ENCODE measurements around the gene FAM149A.

The FAM149A gene

DNA sequence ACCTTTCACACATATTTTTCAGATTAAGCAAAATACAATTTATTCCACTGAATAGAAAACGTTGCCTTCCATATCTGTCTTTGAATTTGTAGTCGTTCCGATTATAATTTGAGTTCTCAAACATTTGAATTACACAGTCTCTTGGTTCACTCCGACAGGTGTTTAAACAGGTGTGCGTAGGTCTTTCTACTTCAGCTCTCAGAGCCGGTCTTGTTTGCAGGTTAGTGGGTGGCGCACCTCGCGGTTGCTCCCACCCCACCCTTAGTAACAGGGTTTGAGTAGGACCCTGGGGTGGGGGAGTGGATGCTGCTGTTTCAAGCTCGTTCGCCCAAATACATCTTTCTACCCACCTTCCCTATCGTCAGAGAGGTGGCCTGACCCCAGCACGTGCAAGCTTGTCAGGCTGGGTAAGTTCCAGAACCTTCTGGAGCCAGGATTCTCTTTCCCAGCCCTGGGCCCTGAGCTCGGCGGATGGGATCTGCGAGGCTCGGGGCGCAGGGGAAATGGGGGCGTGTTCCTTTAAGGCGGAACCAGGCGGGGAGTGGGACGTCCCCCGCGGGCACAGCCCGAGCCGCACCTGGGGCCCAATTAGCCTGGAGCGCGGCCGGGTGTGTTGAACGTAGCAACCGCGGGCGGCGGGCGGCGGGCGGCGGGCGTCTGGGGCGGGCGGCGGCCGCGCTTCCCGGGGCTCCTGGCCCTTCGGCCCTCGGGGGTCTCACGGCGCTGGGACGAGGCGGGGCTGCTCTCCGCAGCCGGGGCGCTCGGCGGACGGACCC, at the start of gene FAM149A:
TSS of gene FAM149A (plus strand) at position 591 of the 776 bp plus-strand sequence.
- DNase-seq, result no peak

DNA sequence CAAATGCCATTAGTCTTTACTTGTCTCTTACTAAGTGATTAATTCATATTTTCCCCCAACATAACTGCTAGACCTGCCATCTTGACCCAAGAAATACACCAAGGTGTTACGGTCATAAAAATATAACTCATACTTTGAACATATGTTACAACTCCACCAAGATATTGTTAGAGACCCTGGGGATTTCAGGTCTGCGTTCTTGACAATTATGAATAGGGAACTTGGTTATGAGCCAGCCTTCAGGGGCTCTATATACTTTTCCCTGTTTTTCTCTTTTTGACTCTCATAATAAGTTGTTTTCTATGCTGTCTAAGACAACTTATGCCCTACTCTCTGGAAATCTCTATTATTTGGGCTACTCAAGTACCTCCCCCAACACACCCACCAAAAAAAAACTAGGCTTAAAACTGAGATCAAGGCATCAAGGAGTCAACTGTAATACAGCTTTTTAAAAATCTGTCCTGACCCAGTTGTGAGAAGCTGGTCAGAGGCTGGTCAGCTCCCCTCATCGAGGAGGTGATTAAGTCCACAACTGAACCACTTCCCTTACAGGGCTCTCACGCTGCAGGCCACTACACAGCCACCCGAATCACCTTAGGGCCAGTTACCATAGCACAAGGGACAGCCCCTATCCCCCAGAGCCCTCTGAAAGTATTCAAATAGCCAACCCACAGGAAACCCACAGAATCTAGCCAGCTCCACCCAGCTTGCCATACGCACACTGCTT, 46.1 kb upstream of the FAM149A start:
- no peak for DNase-seq

DNA sequence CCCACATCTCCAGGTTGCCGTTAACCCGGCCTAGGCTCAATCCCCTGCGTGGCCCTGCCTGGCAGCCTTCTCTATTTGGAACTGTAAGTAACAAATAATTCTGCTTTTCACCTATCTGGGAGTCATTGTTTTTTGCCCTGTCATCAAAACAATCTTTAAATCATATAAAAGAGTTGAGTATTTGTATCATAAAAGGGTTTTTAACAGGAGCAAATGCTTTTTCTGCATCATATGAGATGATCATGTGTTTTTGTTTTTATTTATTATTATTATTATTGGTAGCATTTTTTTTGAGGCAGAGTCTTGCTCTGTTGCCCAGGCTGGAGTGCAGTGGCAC, 45.6 kb upstream of the FAM149A start:
- no peak for DNase-seq

DNA sequence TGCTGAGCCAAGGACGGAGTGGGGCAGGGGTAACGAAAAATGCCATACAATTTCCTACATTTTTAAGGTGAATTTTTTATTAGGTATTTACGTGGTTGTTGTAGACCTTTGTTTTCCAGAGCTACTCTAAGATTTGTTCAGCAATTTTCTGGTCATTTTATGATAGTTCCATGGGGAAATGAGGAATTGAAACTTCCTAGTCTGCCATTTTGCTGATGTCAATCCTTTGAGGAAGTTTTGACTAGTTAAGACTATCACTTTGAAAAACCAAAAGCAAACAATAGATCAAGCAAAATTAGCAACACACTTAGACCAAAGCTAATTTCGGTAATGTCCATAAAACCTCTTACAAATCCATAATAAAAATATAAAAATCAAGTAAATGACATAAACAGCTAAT, 42.6 kb upstream of the FAM149A start:
- DNase-seq, result peak; percentile 72

DNA sequence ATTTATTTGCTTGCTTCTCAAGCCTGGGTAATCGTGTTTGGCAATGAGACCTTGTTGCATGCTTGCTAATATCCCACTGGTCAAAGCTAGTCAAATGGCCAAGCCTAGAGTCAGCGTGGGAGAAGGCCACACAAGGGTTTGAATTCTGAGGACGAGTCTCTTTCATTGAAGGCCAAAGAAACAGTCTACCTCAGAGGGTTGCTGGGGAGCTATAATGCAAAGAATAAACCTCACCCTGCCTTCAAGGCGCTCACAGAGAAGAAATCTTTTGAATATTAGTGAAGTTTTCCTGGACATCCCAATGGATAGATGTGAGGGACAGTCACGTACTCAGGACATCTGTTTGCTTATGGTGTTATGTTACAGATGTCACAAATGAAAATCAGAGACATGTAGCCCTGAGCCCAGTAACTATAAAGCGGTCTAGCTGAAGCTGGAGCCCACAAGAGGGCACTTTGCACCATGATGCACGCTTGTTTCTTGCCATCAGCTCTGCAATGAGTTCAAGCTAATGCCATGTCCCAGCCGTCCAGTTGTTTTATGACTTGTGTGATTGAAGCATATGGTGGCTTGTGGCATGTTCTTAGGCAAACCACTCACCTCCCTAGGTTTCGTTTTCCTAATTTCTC, 36.6 kb upstream of the FAM149A start:
- DNase-seq, result peak; percentile 43

DNA sequence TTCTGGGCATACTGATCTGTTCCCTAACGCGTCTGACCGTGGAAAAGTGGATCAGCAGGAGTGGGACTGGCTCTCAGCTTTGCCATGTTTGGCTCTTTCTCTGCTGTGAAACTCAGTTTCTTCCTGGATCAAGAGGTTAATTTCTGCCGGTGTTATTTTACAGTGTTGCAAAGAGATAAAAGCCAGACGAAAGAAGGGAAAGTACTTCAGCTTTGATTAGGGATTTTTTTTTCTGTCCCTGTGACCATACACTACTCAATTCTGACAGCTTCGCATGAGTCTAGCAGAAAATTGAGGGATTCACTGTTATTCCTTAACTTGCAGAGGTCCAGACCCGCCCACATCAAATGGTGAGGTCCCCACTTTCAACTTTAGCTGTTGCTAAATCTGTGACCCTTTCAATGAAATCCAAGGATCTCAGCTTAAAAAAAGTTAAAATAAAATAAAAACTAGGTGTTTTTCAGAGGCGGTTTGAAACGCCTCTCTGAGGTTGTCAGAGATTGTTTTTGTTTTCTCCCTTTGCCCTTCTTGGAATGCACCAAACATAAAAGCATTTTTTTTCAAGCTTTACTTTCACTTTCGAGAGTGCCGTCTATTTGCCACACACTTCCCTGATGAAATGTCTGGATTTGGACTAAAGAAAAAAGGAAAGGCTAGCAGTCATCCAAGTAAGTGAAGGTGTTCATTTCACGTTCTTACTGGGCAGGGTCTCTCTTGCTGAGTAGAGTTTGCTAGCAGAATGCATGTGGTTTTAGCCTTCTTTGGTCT, 35.7 kb upstream of the FAM149A start, which contains the start of gene TLR3:
TSS of gene TLR3 (plus strand) at position 576 of the 768 bp plus-strand sequence. CDS start 7,464 bp downstream, outside the sequence.
- peak; percentile 72 for DNase-seq

DNA sequence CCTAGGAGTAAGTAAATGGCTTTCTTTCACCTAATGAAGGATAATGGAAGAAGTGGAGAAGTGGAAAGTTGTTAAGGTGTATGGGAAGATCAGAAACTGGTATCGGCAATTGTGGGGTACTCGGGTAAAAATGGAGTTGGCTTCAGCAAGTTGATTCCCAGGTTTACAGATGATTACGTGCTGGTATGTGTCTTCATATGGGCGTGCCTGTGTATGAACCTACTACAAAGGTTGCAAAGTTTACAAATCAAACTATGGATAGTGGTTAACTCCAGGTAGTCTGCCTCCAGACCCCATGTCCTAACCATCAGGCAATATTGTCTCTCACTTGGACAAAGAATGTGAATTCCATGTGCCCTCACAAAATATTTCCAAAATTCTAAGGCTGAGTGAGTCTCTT, 34.8 kb upstream of the FAM149A start:
- no peak for DNase-seq

DNA sequence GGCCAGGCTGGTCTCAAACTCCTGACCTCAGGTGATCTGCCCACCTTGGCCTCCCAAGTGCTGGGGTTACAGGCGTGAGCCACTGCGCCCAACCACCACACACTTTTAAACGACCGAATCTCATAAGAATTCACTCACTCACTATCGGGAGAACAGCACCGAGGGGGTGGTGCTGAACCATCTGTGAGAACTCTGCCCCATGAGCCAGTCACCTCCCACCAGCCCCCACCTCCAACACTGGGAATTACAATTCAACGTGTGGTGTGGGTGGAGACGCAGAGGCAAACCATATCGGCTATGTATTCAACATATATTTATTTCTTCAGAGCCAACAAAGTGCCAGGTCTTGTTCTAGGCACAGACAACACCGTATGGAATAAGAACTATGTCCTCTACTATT, 32.0 kb upstream of the FAM149A start:
- no peak for DNase-seq

DNA sequence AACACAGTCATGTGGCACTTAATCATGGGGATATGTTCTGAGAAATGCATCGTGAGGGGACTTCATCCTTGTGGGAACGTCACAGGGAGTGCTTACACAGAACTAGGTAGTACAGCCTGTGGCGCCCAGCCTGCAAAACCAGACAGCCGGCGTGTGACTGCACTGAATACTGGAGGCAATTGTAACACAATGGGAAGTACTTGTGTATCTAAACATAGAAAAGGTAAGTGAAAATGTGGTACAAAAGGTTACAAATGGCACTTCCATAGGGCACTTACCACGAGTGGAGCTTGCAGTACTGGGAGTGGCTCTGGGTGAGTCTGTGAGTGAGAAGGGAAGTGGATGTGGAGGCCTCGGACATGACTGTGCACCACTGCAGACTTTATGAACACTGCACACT, 30.3 kb upstream of the FAM149A start:
- DNase-seq, result no peak

DNA sequence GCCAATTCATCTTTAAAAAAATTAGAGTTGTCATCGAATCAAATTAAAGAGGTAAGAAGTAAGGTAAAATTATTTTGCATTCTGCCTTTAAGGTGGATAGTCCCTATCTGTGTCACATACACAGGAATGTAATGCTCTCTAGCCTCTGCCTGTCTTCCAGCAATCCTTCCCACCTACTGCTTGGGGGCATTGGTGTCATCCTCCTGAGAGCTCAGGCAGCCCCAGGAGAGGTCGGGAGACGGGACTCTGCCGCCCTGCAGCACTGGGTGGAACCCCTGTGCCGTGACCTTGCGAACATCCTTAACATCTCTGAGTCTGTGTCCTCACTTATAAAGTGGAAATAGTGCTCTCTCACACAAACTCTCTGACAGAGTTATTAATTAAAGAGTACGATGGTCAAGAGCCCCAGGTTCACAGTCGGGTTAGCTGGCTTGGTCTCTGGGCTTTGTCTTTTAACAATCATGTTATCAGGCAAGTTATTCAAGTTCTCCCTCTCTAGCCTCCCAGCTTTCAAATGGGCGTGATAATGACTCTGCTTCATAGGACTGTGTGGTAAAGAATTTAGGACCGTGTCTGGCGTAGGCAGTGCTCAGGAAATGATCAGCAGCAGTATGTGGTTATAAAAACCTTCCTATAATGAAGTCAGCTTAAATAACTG, 25.4 kb upstream of the FAM149A start:
- no peak for DNase-seq

DNA sequence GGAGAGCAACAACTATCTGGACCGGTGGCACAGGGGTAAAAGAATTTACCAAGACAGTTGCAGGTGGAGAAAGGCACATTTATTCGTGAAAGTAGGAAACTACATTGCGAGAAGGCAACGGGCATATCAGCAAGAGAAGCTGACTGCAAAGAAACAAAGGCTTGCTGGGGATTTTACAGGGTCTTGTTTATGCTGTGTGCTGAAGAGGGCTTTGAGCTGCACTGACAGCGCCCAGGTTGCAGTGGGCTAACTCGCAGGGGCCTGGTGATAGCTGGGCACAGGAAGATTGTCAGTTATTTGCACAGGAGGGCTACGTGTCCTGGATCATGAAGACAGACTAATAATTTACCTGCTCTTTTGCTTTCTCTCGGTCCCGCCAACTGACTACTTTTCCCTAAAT, 24.8 kb upstream of the FAM149A start:
- no peak for DNase-seq

DNA sequence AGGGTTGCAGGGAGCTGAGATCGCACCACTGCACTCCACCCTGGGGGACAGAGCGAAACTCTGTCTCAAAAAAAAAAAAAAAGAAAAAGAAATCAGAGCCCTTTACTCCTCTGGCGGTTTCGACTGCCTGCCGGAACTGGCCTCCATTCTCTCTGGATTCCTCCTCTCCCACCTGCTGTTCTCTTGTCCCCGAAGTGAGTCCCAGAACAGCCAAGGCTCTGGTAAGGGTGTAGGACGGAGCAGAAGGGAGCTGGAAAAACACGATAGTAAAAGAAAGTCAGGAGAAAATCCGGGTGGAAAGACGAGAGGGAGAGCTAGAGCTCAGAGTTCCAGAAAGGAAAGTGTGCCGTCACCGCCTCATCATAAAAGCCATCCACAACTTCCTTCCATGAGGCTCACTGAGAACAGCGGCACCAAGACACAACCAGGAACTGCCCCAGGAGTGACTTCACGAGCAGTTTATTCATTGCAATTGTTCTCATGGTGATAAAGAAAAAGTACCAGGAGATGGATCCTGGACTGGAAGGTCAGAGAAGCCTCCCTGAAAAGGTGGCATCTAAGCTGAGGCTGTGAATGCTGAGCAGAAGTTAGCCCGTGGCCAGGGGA, 23.2 kb upstream of the FAM149A start:
- no peak for DNase-seq

DNA sequence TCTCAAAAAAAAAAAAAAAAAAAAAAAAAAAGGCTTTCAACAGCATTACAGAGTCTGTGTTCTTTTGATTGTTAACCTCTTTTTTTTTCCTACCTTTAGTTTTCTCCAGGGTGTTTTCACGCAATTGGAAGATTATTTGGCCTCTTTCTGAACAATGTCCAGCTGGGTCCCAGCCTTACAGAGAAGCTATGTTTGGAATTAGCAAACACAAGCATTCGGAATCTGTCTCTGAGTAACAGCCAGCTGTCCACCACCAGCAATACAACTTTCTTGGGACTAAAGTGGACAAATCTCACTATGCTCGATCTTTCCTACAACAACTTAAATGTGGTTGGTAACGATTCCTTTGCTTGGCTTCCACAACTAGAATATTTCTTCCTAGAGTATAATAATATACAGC, 22.3 kb upstream of the FAM149A start:
- DNase-seq, result no peak

DNA sequence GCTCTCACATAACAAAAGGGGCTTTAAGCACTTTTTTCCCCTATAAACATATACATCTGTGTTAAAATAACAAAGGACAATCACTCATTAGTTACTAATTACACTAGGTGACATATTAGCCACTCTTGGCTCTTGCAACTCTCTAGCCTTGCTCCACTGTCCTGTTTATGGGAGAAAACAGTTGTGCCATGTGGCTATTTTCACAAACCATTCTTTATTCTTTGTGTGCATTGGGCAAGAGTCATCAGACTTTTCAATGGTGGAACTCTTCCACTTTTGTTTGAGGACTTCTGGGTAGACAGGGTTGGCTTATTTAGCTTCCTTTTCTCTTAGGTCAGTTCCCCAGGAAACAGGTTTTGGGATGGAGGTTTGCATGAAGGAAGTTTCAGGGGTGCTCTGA, 16.0 kb upstream of the FAM149A start:
- DNase-seq, result no peak

DNA sequence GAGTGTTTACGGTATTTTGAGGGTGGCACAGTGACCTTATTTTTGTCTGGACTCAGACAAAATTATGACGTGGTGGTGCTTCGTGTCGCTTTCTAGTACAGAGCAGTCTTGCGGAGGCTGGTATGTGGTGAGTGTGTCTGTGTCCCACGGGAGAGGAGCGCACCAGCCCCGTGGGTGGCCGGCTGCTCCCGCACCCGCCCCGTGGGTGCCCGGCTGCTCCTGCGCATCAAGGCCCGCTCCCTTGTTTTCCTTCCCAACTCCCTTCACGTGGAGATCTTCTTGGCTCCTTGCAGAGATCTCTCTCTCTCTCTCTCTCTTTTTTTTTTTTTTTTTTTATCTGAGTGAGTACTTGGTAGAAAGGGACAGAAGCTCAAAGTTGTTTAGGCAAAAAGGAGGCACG, 12.2 kb upstream of the FAM149A start:
- DNase-seq, result no peak

DNA sequence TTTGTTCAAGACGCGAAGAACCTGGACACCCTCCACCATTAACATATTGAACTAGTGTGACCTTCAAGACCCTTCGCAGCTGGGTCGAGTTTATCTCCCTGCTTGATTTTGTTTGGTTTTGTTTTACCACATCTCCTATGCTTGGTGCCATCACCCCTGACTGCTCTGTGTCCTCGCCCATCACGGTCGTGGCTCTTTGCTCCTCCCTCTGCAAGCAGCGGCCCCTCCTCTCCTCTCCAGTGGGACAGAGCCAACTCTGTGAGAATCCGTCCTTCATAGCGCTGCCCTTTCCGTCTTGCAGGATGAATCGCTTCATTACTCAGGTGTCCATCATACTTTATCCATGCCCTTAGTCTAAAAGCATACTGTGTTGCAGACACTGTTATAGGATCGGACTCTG, 9.1 kb upstream of the FAM149A start:
- DNase-seq, result no peak

DNA sequence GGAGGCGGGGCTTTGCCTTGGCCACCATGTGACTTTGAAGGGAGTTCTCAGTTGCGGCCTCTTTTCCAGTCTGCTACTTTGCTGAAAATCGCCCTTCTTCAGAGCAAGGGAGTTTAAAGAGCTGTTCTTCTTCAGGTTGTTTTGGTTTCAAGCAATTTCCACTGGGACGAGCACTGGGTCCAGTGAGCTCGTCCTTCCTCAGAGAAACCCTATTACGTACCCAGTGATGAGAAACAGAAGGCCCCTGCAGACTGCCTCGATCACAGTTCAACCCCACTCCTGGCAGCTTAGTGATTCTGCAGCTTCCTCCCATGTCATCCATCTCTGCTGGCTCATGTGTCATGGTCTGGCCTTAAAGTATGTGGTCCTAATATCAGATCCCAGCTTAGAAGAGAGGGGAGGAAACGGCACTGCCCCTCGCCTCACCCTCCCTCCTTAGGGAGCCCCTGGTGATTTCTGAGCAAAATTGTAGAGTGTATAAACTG, 7.8 kb upstream of the FAM149A start:
- no peak for DNase-seq

DNA sequence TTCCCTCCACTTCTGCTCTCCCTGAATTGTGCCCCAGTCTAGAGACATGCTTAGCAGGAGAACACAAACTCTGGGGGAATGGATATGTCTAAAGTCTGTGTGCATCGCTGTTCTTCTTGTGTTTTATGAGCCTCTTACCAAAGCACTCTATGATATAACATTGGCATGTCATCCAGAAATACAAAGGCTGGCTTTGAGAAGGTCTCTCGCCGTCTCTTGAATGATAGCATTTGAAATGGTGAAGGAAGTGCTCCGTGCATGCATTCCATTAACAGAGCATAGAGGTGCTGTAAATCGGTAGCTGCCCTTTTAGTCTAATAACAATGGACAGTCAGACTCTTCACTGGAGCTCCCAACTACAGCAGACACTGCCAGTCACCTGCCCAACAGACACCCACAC, 7.1 kb upstream of the FAM149A start:
- DNase-seq, result no peak

DNA sequence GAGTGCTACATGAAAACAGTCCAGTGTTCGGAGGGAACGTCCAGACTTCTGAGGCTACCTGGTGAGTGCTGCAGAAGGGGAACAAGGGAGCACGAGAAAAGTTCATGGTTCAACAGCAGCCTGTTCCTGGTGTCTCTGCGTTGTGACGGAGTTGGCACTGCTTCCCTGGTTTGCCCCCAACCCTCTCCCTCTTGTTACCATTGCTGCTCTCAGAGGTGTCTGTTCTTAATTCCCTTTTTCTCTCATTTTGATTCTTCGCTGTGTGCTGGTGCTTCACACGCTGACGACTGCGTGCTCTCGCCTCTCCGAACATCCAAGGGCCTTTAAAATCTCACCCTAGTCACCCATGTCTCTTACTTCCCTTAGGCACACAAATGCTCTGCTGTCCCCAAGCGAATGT, 1.6 kb upstream of the FAM149A start:
- no peak for DNase-seq

DNA sequence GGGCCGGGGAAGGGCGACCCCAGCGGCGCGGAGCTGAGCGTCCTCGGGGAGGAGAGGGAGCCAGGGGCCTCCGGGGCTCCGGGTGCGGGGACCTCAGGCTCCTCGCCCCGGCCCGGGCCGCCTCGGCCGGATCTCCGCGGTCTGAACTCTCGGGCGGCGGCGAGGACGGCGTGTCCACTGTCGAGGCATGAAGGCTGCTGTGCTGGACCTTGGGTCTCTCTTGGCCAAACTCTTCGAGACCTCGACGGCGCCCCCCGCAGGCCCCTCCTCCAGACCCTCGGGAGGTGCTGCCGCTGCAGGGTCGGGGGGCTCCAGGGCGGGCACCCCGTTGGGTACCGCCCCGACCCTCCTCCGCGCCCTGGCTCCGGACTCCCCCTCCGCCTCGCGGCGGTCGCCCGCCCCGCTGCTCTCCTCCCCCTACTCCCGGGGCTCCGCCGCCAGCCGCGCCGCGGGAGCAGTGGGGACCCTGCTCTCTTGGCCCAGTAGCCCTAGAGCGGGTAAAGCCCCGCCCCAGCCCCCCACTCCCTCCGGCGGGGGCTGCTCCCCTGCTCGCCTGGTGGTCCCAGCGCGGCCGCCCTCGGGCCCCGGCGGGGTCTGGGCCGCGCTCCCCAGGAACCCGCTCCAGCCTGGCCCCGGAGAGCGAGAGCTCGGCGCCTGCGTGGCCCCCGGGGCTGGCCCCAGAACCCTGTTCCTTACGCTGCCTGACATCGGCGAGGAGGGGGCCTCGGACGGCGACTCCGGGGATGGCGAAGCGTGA, 564 bp downstream of the FAM149A start:
- DNase-seq, result no peak

DNA sequence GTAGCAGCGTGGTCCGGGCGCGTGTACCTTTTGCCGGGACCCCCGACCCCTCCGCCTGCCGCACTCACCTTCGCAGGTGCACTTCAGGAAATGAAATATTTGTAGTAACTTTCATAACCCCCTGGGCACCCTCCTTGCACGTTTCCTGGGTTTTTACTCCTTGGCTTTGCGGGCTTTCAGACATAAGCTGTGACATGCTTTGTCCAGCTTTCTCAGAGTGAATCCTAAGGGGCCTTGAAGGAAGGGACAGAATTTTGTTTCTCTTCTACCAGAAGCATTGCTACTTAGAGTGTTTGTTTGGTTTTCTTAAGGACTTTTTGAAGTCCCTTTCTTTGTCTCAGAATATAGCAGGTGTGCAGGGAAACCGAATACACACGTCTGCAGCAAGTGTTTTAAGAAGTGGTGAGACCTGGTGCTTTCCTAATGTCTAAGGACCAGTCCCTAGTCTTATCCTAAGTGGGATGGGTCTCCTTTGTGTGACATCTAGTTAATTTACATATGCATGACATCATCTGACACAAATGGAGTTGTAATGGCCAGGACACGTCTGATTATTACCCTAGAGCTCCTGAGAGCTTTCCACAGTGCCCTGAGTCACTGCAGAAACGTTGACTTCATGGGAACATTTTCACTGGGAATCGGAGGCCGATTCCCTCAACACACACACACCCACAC, 1.3 kb downstream of the FAM149A start:
- no peak for DNase-seq
